H9 (cell line): ENCODE results near the gene CELA2B. TPM values are rescaled to one million over a fixed set of nuclear protein-coding genes. Genes with fewer than 3 reads are reported as not detected.

Source experiments
- DNase-seq: peaks from one replicate; pipeline ENCODE4 v3.0.0-alpha.2; 2017
- H2AFZ ChIP-seq: one replicate; pipeline ENCODE4 v1.6.1; 2013; ENCODE audit warnings: mild to moderate bottlenecking, low read length, control low read depth, moderate library complexity
- H2AK5ac ChIP-seq: 2 replicates; pipeline ENCODE4 v1.6.1; 2013; ENCODE audit warnings: low read length, control low read depth, mixed read lengths; ENCODE audit not compliant: insufficient read length
- H2BK120ac ChIP-seq: one replicate; pipeline ENCODE4 v1.6.1; 2013; ENCODE audit warnings: low read depth, mild to moderate bottlenecking, low read length, control low read depth, inconsistent platforms; ENCODE audit not compliant: poor library complexity, severe bottlenecking
- H2BK12ac ChIP-seq: 2 replicates; pipeline ENCODE4 v1.6.1; 2013; ENCODE audit warnings: low read length, control low read depth, mixed read lengths, low read depth; ENCODE audit not compliant: insufficient read length
- H2BK15ac ChIP-seq: 2 replicates; pipeline ENCODE4 v1.6.1; 2013; ENCODE audit warnings: low read depth, low read length, control low read depth
- H2BK20ac ChIP-seq: one replicate; pipeline ENCODE4 v1.6.1; 2013; ENCODE audit warnings: low read depth, mild to moderate bottlenecking, low read length, control low read depth, inconsistent platforms; ENCODE audit not compliant: poor library complexity, severe bottlenecking
- H2BK5ac ChIP-seq: 2 replicates; pipeline ENCODE4 v1.6.1; 2013; ENCODE audit warnings: low read length, control low read depth, mixed read lengths; ENCODE audit not compliant: insufficient read length
- H3K14ac ChIP-seq: 2 replicates; pipeline ENCODE4 v1.6.1; 2013; ENCODE audit warnings: low read length, control low read depth; ENCODE audit not compliant: insufficient read depth
- H3K18ac ChIP-seq: 2 replicates; pipeline ENCODE4 v1.6.1; 2013; ENCODE audit warnings: low read depth, mild to moderate bottlenecking, mixed read lengths, low read length, control low read depth; ENCODE audit not compliant: insufficient read length
- H3K23ac ChIP-seq: 2 replicates; pipeline ENCODE4 v1.6.1; 2013; ENCODE audit warnings: low read length, control low read depth, mixed read lengths, low read depth; ENCODE audit not compliant: insufficient read length
- H3K23me2 ChIP-seq: 2 replicates; pipeline ENCODE4 v1.6.1; 2013; ENCODE audit warnings: low read depth, mild to moderate bottlenecking, mixed read lengths, low read length, control low read depth; ENCODE audit not compliant: insufficient read length, poor library complexity, severe bottlenecking
- H3K27ac ChIP-seq: 2 replicates; pipeline ENCODE4 v1.5.1; 2013; ENCODE audit warnings: low read length, control low read depth, mixed read lengths, low read depth; ENCODE audit not compliant: insufficient read length
- H3K27me3 ChIP-seq: 2 replicates; pipeline ENCODE4 v1.6.1; 2013; ENCODE audit warnings: low read length, control low read depth, inconsistent platforms; ENCODE audit not compliant: insufficient read depth
- H3K4ac ChIP-seq: 2 replicates; pipeline ENCODE4 v1.6.1; 2013; ENCODE audit warnings: low read depth, mild to moderate bottlenecking, control low read depth, inconsistent platforms, low read length, moderate library complexity
- H3K4me1 ChIP-seq: 2 replicates; pipeline ENCODE4 v1.6.1; 2013; ENCODE audit warnings: low read length, control low read depth, inconsistent platforms; ENCODE audit not compliant: insufficient read depth
- H3K4me2 ChIP-seq: 2 replicates; pipeline ENCODE4 v1.6.1; 2013; ENCODE audit warnings: low read length, control low read depth, mixed read lengths; ENCODE audit not compliant: insufficient read length, insufficient read depth
- H3K56ac ChIP-seq: 2 replicates; pipeline ENCODE4 v1.6.1; 2013; ENCODE audit warnings: low read depth, mild to moderate bottlenecking, mixed read lengths, low read length, control low read depth; ENCODE audit not compliant: insufficient read length
- H3K79me1 ChIP-seq: 2 replicates; pipeline ENCODE4 v1.6.1; 2013; ENCODE audit warnings: low read depth, mild to moderate bottlenecking, moderate library complexity, low read length, control low read depth, inconsistent platforms; ENCODE audit not compliant: insufficient read depth, poor library complexity, severe bottlenecking
- H3K79me2 ChIP-seq: 2 replicates; pipeline ENCODE4 v1.6.1; 2013; ENCODE audit warnings: low read length, control low read depth, inconsistent platforms; ENCODE audit not compliant: insufficient read depth
- H3K9ac ChIP-seq: 2 replicates; pipeline ENCODE4 v1.6.1; 2013; ENCODE audit warnings: low read length, control low read depth, mixed read lengths; ENCODE audit not compliant: insufficient read length; ENCODE audit errors: extremely low read depth
- H3K9me3 ChIP-seq: one replicate; pipeline ENCODE4 v1.6.1; 2013; ENCODE audit warnings: low read depth, low read length, inconsistent platforms; ENCODE audit not compliant: control insufficient read depth
- H3T11ph ChIP-seq: one replicate; pipeline ENCODE4 v1.6.1; 2013; ENCODE audit warnings: mild to moderate bottlenecking, low read length, control low read depth, inconsistent platforms
- H4K20me1 ChIP-seq: one replicate; pipeline ENCODE4 v1.6.1; 2013; ENCODE audit not compliant: control insufficient read depth, insufficient read length, insufficient read depth
- H4K5ac ChIP-seq: 2 replicates; pipeline ENCODE4 v1.6.1; 2013; ENCODE audit warnings: low read depth, mild to moderate bottlenecking, mixed read lengths, low read length, control low read depth; ENCODE audit not compliant: insufficient read length
- H4K8ac ChIP-seq: replicated peaks from 2 replicates; pipeline ENCODE4 v1.6.1; 2013; ENCODE audit warnings: low read length, control low read depth, mixed read lengths, low read depth; ENCODE audit not compliant: insufficient read length
- H4K91ac ChIP-seq: 2 replicates; pipeline ENCODE4 v1.6.1; 2013; ENCODE audit warnings: low read depth, mild to moderate bottlenecking, moderate library complexity, mixed read lengths, low read length, control low read depth; ENCODE audit not compliant: insufficient read length
- H3K27ac Mint-ChIP-seq, 3 experiments: 2 replicates in 2 of 3; 3 replicates in 1 of 3; pipeline ENCODE4 v1.8.0; 2020 to 2021; ENCODE audit warnings: mixed read lengths in 3 of 3, mild to moderate bottlenecking in 1 of 3, moderate library complexity in 1 of 3
- H3K27me3 Mint-ChIP-seq: 2 replicates; pipeline ENCODE4 v1.8.0; 2021; ENCODE audit warnings: low read depth, mild to moderate bottlenecking, moderate library complexity, mixed read lengths
- H3K36me3 Mint-ChIP-seq, 3 experiments: 2 replicates in 2 of 3; 3 replicates in 1 of 3; pipeline ENCODE4 v1.8.0; 2020 to 2021; ENCODE audit warnings: low read depth in 3 of 3, mixed read lengths in 3 of 3; ENCODE audit not compliant: insufficient read depth in 1 of 3
- H3K4me1 Mint-ChIP-seq, 2 experiments: 2 replicates each; pipeline ENCODE4 v1.8.0; 2020; ENCODE audit warnings: mixed read lengths in 2 of 2
- H3K4me3 Mint-ChIP-seq, 2 experiments: 2 replicates in 1 of 2; 3 replicates in 1 of 2; pipeline ENCODE4 v1.8.0; 2020 to 2021; ENCODE audit warnings: mild to moderate bottlenecking in 2 of 2, mixed read lengths in 2 of 2, moderate library complexity in 1 of 2
- H3K9me3 Mint-ChIP-seq, 2 experiments: 2 replicates in 1 of 2; 3 replicates in 1 of 2; pipeline ENCODE4 v1.8.0; 2020; ENCODE audit warnings: mild to moderate bottlenecking in 2 of 2, mixed read lengths in 2 of 2, moderate library complexity in 1 of 2
- CTCF ChIP-seq: fragments of 200-600 bp; sonication (generic); conservative IDR thresholded peaks from 3 replicates; pipeline ENCODE4 v1.8.0; 2021; ENCODE audit warnings: antibody characterized with exemption, mild to moderate bottlenecking
- WGBS: extraction: QIAGEN DNeasy Blood & Tissue Kit; methylation state at CpG from one replicate; pipeline ENCODE4 v1.1.7; 2013; ENCODE audit warnings: missing lambda C conversion rate, low lambda C conversion rate, mixed read lengths; ENCODE audit not compliant: insufficient read length; ENCODE audit errors: extremely low coverage; 5-methylcytosine and 5-hydroxymethylcytosine counted together
- total RNA-seq: library from RNA; stranded (reverse); gene quantifications from 2 replicates; pipeline ENCODE4 v1.2.1, GENCODE V29; 2021

Gene CELA2B
- total RNA-seq, 1 experiment from 2014 or later: not detected

- Histone ChIP-seq H3K27ac (no peak overlapping the region), H2BK12ac (no peak overlapping the region), H3K14ac (no peak overlapping the region), H3K4me2 (no peak overlapping the region), H3K27me3 (no peaks in the 10 kb centered on the region), H3K9me3 (no peaks in the 10 kb centered on the region), H3K79me1 (no peaks in the 10 kb centered on the region), H2BK15ac (no peak overlapping the region), H3K23ac (no peak overlapping the region), H2BK20ac (no peak overlapping the region), H3K56ac (no peak overlapping the region), H3K4me1 (no peaks in the 10 kb centered on the region), H3T11ph (no peak overlapping the region), H2BK120ac (no peak overlapping the region), H3K18ac (no peak overlapping the region), H2AFZ (no peak overlapping the region), H3K4ac (no peak overlapping the region), H3K9ac (no peak overlapping the region), H3K79me2 (no peaks in the 10 kb centered on the region), H4K20me1 (no peaks in the 10 kb centered on the region), H4K8ac (no peak overlapping the region), H3K23me2 (no peaks in the 10 kb centered on the region), H2AK5ac (no peak overlapping the region), H4K5ac (no peak overlapping the region), H4K91ac (no peak overlapping the region), H2BK5ac (no peak overlapping the region)
- no peak overlapping the region for H3K27ac Mint-ChIP-seq
- H3K36me3 Mint-ChIP-seq: no peaks in the 10 kb centered on the region; a peak in 1 of 7 replicates
- peaks cover 0 to 6% of the 10 kb centered on the region in 2 experiments; a peak in 2 of 5 replicates for H3K9me3 Mint-ChIP-seq
- TF ChIP-seq CTCF: no peak
- H3K27me3 Mint-ChIP-seq: peaks cover 4% of the 10 kb centered on the region
- H3K4me1 Mint-ChIP-seq: peaks cover 9 to 10% of the 10 kb centered on the region in 2 experiments
- H3K4me3 Mint-ChIP-seq: no peak overlapping the region
- DNase-seq: no peak
- WGBS: no CpG with 5 or more reads among the region's 6 CpGs
Observed at GRCh38 chr1:15451014-15451722, 24.7 kb upstream of the CELA2B start.
